HepG2 (cell line): Measurements from ENCODE around the gene CAPN10. TPM values are rescaled to one million over a fixed set of nuclear protein-coding genes. Genes with fewer than 3 reads are reported as not detected.
A peak's percentile ranks its signal among the peaks of the same experiment; 100 is the strongest.

ENCODE experiments used
- BCLAF1 ChIP-seq: fragments of 450-650 bp; IDR thresholded peaks from 2 replicates; pipeline ENCODE4 v1.6.1; 2017; ENCODE audit warnings: mild to moderate bottlenecking
- CTCF ChIP-seq: sonication (generic); formaldehyde crosslinking; IDR thresholded peaks from 2 replicates; pipeline ENCODE4 v1.5.0; 2020; ENCODE audit warnings: mild to moderate bottlenecking, missing genetic modification reagents, moderate library complexity
- GABPB1 ChIP-seq: IDR thresholded peaks from 2 replicates; pipeline ENCODE4 v1.6.1; 2016; ENCODE audit warnings: mild to moderate bottlenecking, missing genetic modification reagents, moderate library complexity, missing compliant biosample characterization
- HNRNPL ChIP-seq: fragments of 200-400 bp; formaldehyde crosslinking; IDR thresholded peaks from 2 replicates; pipeline ENCODE4 v1.6.1; 2017; ENCODE audit warnings: mild to moderate bottlenecking, low read depth, low read length
- KDM5B ChIP-seq: sonication (generic); formaldehyde crosslinking; IDR thresholded peaks from 2 replicates; pipeline ENCODE4 v1.4.0; 2020; ENCODE audit warnings: missing genetic modification reagents, mild to moderate bottlenecking, borderline replicate concordance
- MED13 ChIP-seq: sonication (generic); formaldehyde crosslinking; IDR thresholded peaks from 2 replicates; pipeline ENCODE4 v1.5.0; 2020; ENCODE audit warnings: missing genetic modification reagents
- NFYC ChIP-seq: IDR thresholded peaks from 2 replicates; pipeline ENCODE4 v1.6.1; 2016; ENCODE audit warnings: missing genetic modification reagents, missing compliant biosample characterization
- PATZ1 ChIP-seq: sonication (generic); formaldehyde crosslinking; IDR thresholded peaks from 2 replicates; pipeline ENCODE4 v1.4.0; 2020; ENCODE audit warnings: missing genetic modification reagents
- RCOR2 ChIP-seq: IDR thresholded peaks from 2 replicates; pipeline ENCODE4 v1.6.1; 2016; ENCODE audit warnings: missing biosample characterization, missing genetic modification reagents
- SALL1 ChIP-seq: sonication (generic); formaldehyde crosslinking; IDR thresholded peaks from 2 replicates; pipeline ENCODE4 v1.8.0; 2022; ENCODE audit warnings: mild to moderate bottlenecking, missing genetic modification reagents
- SP4 ChIP-seq: sonication (generic); formaldehyde crosslinking; IDR thresholded peaks from 2 replicates; pipeline ENCODE4 v1.8.1; 2023; ENCODE audit warnings: mild to moderate bottlenecking, missing genetic modification reagents
- STAG1 ChIP-seq: sonication (generic); formaldehyde crosslinking; IDR thresholded peaks from 2 replicates; pipeline ENCODE4 v1.4.0; 2020; ENCODE audit warnings: missing genetic modification reagents
- TEF ChIP-seq: sonication (generic); formaldehyde crosslinking; IDR thresholded peaks from 2 replicates; pipeline ENCODE4 v1.5.0; 2020; ENCODE audit warnings: missing genetic modification reagents
- TFAP4 ChIP-seq: sonication (generic); IDR thresholded peaks from 2 replicates; pipeline ENCODE4 v1.6.1; 2016; ENCODE audit warnings: low read depth, borderline replicate concordance
- XRCC5 ChIP-seq: fragments of 200-400 bp; formaldehyde crosslinking; optimal IDR thresholded peaks from 2 replicates; pipeline ENCODE3; 2017; ENCODE audit warnings: mild to moderate bottlenecking, low read length
- YY1 ChIP-seq: IDR thresholded peaks from 2 replicates; pipeline ENCODE4 v1.6.1; 2011; ENCODE audit warnings: low read length, low read depth, moderate library complexity, mild to moderate bottlenecking; ENCODE audit not compliant: insufficient read depth, insufficient replicate concordance
- ZNF256 ChIP-seq: sonication (generic); formaldehyde crosslinking; conservative IDR thresholded peaks from 2 replicates; pipeline ENCODE4 v1.4.0; 2020; ENCODE audit warnings: missing genetic modification reagents
- ZNF574 ChIP-seq: sonication (generic); formaldehyde crosslinking; IDR thresholded peaks from 2 replicates; pipeline ENCODE4 v1.4.0; 2020; ENCODE audit warnings: missing genetic modification reagents
- ZNF652 ChIP-seq: IDR thresholded peaks from 2 replicates; pipeline ENCODE4 v1.6.1; 2016; ENCODE audit warnings: low read depth, borderline replicate concordance
- ZSCAN30 ChIP-seq: sonication (generic); formaldehyde crosslinking; IDR thresholded peaks from 2 replicates; pipeline ENCODE4 v1.5.0; 2020; ENCODE audit warnings: mild to moderate bottlenecking, missing genetic modification reagents
- polyA plus RNA-seq, 8 experiments: library from polyadenylated mRNA; depleted of rRNA in 3 of 8; stranded (reverse) in 7 of 8; unstranded in 1 of 8; fragments of >200 nt; fragmentation: Illumina TruSeq in 4 of 8; extraction: Trizol in 4 of 8; gene quantifications; 2 replicates each; pipeline versions ENCODE4 v1.2.1 to v1.2.3, GENCODE V29; 2011 to 2016; ENCODE audit warnings: low read depth in 4 of 8, missing spikeins in 1 of 8, mixed read lengths in 1 of 8; ENCODE audit not compliant: insufficient read depth in 1 of 8
- total RNA-seq, 5 experiments: library from RNA; depleted of rRNA; stranded (reverse); fragments of >200 nt; fragmentation: Illumina TruSeq; extraction: Trizol; gene quantifications; 2 replicates each; pipeline ENCODE4 v1.2.3, GENCODE V29; 2016; ENCODE audit warnings: low read depth in 1 of 5

Gene CAPN10
- total and polyA plus RNA-seq, 2 of the 13 experiments (the other 11 are each of a cell fraction or from before 2014, with no cell fraction given) = 27.6 to 32.4 TPM

- peak; percentile 47 for TF ChIP-seq YY1
- no peak for TF ChIP-seq KDM5B
- TF ChIP-seq PATZ1 (CRISPR knock-in tag) = peak; percentile 56
- peak; percentile 58 for TF ChIP-seq STAG1 (CRISPR knock-in tag)
- TF ChIP-seq GABPB1 (CRISPR knock-in tag) = peak; percentile 35; the same call in 1 of the 2 replicates
- no peak for TF ChIP-seq MED13 (CRISPR knock-in tag)
- peak; percentile 90 for TF ChIP-seq CTCF (CRISPR knock-in tag)
- TF ChIP-seq TEF = no peak
- TF ChIP-seq TFAP4 = peak; percentile 47; the same call in 1 of the 2 replicates
- TF ChIP-seq ZNF256 (CRISPR knock-in tag) = no peak
- TF ChIP-seq HNRNPL = peak; percentile 84; the same call in 1 of the 2 replicates
- peak; percentile 17; the same call in 1 of the 2 replicates for TF ChIP-seq SALL1 (CRISPR knock-in tag)
- no peak for TF ChIP-seq NFYC (CRISPR knock-in tag)
- no peak for TF ChIP-seq SP4
- TF ChIP-seq BCLAF1 = no peak
- no peak for TF ChIP-seq ZSCAN30
- peak; percentile 84 for TF ChIP-seq XRCC5
- TF ChIP-seq ZNF574 = 0 out of 2 replicates have a peak, but pooled peaks have one; percentile 21
- no peak for TF ChIP-seq RCOR2 (CRISPR knock-in tag)
- no peak for TF ChIP-seq ZNF652 (CRISPR knock-in tag)
Observed at GRCh38 chr2:240640939-240641338, 54.4 kb downstream of the CAPN10 start (continued).
